Stimulated activated CD8-positive, alpha-beta memory T cell treated with anti-CD3 and anti-CD28 coated beads, Interleukin-15, amount 100 ng/mL, for 4 hours (primary cell): ENCODE measurements around the gene TCF4.

Experiments used
- DNase-seq, 2 donors: peaks; one replicate each; pipeline ENCODE4 v3.0.0-alpha.2; 2020; ENCODE audit warnings: low read depth in 2 of 2

The TCF4 gene

DNA sequence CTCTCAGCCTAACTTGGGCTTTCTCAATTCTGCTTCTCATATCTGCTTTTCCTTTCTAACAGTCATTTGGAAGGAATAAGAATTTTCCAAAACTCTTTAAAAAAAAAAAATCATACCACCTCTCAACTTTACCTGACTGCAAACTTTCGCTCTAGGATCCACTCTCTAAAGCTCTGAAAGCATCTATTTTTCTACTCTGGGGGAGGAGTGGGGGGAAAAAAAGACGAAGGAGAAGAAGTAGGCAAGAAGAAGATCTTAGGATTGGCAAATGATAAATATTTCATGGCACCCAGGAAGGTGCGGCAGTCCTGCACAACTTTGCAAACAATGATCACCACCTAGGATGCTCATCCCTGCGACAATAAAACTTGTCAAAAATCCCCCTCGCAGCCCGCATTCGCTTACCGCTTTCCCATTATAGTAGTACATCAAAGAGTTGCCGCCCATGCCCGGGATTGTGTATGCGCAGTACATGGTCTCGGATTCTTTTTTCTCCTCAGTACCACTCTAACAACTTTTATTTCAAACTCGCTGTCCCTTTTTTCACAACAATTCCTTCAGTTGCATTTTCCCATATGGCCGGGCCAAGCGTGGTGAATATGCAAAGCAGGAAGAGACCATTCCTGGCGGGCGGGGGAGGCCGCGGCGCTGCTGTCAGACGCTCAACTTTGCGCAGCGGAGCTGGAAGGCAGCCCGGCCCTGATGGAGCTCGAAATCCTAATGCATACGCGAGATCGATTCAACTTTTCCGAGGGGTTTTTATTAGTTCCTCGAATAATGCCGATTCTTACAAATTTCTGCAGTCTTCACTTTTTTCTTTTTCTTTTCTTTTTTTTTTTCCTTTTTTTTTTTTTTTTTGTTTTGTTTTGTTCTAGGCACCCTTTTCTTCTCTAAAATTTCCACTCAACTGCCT, 266.5 kb downstream of the TCF4 start:
- DNase-seq: no peak

DNA sequence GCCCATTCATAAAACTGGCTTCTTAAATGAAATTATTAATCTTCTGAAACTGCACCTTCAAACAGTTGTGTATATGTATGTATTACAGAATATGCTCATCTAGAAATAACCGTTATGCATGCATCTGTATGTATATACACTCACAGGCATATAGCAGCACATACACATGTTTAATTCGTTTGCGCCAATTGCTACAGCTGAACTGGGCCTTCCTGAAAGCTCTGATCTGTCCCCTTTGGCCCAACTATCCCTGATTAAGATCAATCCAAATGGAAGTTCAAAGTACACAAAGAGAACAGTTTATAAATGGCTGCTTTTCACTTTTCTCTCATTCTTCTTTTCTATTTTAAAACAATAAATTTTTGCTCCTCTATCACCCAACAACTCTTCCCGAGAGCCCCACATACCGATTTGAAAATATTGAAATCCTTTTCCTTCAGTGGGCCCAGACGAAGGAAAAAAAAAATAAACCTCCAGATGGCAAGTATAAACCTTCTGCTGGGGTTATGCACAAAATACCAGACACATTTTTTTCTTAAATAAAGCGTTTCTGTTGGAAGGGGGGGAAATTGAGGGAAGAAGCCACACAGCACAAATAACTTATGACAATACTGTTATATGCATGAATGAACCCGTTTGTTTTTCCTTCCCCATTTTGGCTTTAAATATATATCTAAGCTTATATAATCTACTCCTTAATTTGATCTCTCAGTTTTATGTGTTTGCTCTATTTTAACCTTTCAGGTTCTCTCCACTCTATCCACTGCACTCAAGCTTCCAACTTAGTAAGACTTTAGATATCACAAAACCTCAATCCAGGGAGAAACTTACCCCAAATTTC, 267.3 kb downstream of the TCF4 start:
- no peak for DNase-seq

DNA sequence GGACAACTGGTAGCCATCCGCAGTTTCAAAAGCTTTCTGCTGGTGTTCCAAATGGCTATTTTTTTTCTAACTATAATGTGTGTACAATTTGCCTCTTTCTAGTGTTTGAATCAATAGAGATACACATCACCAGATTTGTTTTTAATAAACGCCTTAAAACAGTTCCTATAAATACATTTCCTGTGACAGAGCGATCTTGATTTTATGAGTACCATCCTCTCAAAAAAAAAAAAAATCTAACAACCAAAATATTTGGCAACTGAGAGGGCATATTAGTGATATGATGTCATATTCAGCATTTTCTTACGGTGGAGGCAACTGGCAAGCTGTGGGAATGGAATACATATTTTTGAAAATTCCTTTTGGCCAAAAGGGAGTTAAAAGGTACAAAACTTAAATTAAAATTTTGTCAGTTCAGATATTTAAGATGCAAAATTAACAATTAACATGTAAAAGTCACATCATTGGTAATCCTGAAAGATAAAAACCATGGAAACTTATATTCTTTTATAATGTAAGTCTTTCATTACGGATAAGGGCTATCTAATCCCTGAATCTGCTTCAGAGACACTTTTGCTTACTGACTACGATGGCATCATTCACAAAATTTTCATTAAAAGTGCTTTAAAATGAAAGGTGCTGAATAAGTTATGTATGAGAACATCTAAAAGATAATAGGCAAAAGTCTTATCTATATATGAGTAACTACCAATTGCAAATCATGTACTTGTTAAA, 268.4 kb downstream of the TCF4 start:
- DNase-seq: no peak

DNA sequence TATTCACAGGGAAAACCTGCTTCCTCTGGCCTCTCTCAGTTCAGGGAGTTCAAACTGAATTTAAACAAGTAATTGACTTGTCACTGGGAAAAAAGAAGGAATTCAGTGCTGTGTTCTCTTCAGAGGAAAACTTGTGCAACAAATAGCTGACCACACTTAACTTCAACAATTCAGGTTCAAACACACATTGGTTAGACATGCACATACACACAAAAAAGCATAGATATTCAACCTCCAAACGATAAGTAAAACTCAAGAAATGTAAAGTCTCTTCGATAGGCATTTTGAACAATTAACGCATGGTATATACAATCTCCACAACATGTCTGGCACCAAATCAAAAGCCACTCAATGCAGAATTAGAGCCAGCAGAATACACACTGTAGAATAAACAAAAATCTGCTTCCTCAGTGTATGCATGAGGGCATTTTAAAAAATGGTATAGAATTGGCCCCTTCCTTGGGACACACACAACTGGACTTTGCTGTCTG, 269.0 kb downstream of the TCF4 start:
- no peak for DNase-seq

DNA sequence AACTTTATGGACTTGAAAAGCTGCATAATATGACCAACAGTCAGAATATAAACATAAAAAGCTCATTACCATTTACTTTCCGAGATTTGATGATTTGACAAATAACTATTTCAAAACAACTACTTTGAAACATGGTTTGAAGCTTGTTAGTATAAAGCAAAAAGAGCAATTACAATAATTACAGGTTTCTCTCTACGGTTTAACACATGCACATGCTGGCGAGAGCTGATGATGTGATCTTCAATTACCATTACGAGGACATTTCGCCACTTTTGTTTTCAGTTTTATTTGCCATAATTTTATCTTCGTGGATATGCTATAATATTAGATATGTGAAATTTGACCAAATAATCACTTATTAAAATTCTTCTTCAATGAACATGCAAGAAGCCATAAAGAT, 270.1 kb downstream of the TCF4 start:
- DNase-seq: no peak

DNA sequence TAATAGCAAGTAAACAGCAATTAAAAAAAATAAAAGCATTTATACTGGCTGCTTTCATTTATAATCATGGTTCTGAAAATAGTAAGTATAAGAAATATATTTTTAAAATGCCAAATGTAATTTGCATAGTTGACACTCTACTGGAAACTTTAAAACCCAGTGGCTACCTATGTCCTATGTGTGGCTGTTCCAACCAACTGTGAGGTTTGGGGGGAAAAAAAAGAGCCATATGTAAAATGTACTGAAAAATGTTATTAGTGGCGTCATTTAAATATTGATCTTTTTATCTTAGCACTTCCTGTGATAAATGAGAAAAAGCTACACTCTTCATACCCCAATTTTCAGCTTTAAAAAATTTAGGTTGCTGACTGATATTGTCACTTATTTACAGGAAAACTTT, 270.7 kb downstream of the TCF4 start:
- no peak for DNase-seq

DNA sequence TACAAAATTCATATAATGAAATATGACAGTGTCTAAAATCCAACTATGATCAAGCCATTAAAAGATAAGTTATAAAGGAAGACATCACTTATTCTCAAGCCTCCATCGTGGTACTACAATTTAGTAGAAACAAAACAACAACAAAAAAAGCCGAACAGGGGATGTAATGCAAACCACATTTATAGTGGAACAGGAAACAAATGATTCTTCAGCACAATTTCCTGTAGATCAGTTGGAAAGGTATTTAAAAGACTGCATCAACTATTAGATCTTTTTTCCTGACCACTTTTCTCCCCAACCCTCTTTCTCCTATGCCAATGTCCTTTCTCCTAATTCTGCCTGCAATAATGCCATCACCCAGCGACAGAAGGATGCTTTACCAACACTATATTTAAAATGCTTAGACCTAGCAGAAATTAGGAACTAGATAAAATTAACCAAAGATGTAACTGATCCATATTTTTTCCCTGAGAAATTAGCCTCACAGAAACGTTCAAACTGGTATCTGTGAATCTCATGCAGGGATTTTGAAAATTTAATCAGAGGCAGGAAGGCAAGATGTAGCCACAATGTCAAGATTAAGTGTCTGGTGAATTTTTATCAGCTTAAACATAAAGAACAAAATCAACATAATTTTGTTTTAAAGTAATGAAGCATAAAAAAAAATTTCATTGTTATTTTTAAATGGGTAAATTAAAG, 271.4 kb downstream of the TCF4 start:
- DNase-seq: no peak

DNA sequence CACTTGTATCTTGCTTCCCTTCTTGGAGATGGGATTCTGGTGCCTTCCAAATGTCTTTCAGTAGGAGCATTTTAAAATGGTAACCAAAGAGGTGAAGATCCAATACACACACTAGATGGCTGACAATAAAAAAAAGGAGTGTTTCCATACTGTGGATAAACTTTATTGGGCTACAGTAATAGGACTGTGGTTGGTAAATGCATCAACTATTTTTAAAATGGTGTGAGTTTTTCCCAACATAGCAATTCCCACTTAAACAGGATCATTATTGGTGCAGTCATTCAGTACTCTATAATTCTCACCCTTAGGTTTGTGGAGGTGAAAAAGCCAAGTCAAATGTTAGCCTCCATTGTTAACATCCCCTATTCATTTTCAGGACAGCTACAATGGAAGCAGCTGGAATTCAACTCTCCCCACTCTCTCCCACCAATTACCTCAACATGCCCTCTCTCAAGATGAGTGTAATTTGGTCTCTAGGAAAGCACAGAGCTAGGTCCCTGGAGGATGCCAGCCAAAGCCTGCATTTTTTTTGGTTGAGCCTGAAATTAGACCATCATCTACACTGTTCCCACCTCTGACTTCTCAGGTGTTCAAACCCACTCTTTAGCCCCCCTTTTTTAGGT, 273.3 kb downstream of the TCF4 start:
- DNase-seq: no peak

DNA sequence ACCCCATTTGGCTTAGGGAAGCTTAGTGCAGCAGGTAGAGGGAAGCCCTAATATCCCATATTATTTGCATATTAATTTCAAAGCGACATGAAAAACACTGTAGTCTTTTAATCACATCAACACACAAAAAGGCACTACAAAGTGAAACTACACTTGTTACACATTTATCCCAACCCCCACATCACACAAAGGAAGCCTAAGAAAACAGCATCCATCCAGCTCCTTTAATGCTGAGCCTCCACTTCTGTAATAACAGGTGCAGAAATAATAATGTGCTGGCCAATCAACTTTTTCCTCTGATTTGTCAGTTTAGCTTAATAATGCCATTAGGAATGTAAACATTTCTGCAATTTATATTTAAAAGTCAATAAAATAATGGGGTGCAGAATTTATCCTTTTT, 274.0 kb downstream of the TCF4 start:
- DNase-seq: no peak

DNA sequence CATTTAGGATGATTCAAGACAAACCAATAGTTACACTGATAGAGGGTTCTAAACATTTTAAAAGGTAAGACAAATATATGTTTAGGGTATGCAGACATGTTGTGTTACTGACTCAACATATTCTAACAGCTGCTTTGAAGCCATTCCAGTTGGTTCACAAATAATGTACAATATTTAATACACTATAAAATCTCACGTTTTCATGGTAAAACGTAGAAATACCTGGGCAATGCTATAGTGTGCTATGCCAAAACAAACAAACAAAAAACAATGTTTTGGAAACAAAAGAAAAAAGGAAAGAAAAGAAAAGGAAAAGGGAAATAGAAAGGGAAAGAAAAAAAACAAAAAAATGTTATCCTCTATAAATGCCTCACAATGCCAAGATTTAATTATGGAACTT, 277.1 kb downstream of the TCF4 start:
- no peak for DNase-seq

DNA sequence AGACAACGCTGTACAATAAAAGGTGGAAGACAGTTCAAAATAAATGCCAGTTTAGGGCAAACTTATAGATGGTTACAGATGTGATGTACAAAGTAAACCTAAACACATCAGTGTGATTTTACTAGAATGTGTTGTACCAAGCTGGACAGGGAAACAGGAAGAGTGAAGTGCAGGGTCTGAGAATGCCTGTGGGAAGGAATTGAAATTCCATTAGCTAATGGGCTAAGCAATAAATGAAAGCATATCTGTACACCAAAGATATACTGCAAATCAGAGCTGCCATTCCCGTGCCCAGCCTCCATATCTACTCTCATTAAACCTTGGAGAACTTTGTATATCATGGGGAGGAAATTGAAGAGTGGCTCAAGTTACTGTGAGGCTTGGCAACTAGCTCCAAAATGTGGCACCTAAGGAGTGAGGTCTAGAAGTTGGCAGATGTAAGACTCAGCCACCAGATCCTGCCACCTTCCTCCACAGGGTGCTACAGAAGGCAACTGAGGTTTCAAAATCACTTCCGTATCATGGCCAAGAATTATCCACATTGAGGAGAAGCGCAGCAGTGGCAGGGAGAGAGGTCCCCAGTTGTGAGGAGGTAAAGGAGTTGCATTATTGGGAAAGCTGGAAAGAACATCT, 277.8 kb downstream of the TCF4 start:
- no peak for DNase-seq

DNA sequence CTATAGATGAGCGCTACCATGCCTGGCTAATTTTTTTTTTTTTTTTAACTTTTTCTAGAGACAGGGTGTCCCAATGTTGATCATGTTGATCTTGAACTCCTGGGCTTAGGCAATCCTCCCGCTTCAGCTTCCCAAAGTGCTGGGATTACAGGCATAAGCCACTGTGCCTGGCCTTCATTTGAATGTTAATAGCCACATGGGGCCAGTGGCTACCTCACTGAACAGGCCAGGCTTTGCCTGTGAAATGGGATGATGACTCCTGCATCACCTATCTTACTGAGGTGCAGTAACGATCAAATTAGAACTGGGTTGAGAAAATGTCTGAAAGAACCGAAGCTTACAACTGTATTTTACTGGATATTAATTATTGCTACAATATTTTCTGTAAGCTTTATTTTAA, 278.7 kb downstream of the TCF4 start:
- no peak for DNase-seq

DNA sequence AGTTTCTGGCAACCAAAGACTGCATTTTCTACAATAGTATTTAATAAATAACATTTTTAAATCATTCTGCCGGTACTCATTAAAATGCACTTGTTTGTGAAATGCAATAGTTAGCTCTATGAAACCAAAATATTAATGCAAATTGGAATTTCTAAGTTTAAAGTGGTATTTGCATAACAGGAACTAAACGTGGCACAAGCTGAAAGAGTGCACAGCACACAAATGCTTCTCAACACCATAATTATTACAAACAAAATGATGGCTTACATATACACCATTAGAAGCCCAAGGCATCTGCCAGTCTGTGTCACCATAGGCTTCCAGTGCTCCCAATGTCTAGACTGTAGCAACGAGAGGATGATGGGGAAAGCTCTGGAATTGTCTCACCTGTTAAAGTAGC, 280.5 kb downstream of the TCF4 start:
- no peak for DNase-seq

DNA sequence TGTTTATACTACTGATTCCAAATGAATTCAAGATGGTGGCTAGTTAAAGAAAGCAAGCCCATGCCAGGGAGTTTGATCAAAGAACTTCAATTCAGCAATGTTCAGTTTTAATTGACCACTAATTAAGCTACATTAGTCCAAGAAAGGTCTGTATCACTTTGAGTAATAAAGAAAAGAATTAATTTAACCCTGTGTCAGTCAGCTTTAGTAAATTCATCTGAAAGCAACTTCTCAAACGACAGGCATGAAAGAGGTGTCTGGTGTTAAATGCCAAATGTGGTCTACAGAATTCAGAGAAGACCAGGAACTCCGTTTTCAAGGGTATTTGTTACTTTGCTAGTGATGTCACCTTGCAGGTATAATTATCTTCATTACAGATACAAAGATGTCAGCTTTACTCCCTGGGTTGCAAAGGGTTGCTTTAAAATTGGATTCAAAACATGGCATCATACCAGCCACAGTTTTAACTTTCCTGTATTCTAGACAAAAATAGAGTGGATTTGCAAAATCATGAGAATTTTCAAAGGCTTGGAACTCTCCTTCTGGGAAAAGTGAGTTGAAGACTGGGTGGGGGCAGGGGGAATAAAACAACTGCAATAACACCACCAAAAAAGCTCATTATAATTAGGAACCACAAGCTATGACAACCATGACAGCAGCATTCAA, 281.5 kb downstream of the TCF4 start:
- DNase-seq: no peak

DNA sequence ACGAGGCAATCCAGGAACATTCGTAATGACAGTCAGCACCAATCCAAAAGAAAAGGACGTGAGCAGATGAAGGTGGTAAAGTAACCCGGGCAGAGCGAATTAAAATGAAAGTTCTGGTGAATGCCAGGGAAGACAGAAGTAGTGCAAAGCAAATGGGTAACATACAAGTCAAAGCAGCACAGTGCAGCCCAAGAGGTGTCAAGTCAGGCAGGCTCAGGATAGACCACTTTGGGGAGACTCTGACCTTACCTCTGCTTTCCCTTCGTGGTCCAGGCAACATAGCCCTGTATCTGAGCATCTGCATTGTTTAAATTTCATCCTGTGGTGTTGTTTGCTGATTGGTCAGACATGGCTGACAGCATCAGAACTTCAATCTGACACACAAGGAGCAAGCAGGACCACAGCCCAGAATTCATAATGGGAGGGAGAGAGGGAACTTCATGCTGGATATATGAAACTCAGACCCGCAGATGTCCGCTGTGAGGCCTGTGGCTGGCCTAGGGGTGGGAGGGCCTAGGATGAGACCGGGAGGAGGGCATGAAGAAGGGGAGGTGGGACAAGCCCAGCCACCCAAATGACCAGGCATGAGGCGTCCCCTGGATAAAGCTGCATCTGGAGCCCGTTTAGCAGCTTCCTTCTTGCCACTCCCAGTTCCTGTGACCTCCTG, 285.7 kb downstream of the TCF4 start:
- DNase-seq: no peak

DNA sequence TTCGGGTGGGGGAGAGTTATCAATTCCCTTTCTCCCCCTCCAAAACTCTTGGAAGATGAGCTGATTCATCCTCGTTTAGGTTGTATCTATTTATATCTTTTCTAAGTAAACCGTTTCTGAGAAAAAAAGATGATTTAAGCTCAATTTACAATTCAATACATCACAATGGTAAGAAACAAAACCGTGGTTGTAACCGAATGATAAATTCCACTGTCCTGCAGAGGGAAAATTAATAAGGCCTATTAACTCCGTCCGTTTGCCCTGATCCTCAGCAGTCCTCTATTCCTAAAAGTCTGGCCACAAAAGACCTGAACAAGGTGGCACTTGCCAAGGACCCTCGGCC, 286.2 kb downstream of the TCF4 start:
- no peak for DNase-seq

DNA sequence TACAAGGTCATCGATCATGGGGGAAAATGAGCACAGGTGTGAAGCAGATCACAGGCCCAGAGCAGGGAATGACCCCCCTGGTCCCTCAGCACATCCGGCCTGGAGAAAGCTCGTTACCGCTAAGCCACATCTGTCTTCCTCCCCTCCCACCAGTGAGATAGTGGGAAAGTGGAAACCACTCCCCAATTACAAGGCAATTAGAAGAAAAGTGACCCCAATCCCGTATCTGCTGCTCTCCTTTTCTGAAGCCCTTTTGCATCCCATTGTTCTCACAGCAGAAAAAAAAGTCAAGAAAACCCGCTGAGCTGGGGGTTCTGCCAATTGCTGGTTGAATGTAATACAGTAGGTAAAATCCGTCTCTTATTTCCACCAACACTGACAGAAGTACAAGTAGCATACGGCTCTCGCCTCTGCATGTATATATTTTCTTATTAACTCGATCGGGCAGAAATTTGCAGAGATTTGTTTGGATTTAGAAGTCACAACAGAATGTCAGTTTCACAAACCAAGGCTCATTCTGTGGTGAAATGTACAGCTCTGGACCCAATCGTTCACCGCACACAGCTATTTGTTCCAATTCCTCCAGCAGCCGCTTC, 287.0 kb downstream of the TCF4 start:
- no peak for DNase-seq

DNA sequence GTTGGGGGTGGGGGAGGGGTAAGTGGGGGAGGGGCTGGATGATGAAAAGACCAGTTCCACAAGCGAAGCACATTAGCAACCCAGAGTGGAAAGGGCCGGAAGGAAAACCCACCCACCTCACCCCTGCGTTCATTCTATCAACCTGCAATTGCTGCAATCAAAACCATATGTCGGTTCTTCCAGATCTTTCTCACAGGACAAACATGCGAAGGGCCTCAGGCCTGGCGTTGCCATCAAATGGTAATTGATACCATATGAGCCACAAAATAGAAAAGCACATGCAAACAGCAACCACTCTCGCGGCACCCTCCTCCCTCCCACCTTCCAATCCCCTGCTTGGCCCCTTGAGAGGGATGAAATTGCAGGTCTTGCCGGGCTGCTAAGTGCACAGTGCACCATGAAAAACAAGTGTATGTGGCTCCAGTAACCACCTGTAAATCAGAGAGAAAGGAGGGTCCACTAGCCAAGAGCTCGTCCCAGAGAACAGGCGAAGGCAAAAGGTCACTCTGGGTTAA, 287.5 kb downstream of the TCF4 start:
- no peak for DNase-seq

DNA sequence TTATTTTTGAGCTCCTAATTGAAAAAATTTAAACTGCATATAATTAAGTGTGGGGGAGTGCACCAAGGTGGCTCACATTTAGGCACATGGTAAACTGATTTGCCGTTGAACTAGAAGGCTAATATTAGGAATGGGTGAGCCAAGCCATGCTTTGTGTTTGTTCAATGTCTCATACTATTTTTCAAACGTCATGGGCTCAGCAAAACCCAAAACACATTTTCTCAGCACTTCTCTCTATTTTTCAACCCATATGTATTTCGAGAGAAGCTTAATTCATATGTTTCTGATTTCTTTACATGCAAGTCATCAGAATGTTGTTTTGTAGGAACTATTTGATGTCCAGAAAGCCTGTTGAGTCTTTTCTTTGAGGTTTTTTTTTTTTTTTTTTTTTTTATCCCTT, 291.2 kb downstream of the TCF4 start:
- no peak for DNase-seq
